Umbilical cord (tissue), 2 donors: ENCODE measurements around the gene SMAD3. TPM values are rescaled to one million over a fixed set of nuclear protein-coding genes. Genes with fewer than 3 reads are reported as not detected.
"Not testable (repeated sequence)": the region's sequence is repeated elsewhere in the genome, so short reads cannot be mapped to it uniquely, and the experiment has no call there.

Source experiments
- DNase-seq: peaks from one replicate; pipeline ENCODE4 v3.0.0-alpha.2; 2015; ENCODE audit warnings: low spot score
- total RNA-seq: library from RNA; depleted of rRNA; stranded (reverse); fragments of >200 nt; gene quantifications from one replicate; pipeline ENCODE4 v1.2.3, GENCODE V29; 2014; ENCODE audit warnings: low replicate concordance; ENCODE audit not compliant: insufficient read depth

SMAD3 gene
- total RNA-seq, 1 donor from 2014 or later, result 11.1 TPM

- DNase-seq, result peak; percentile 78
Measured at GRCh38 chr15:67109141-67110034, 44.0 kb downstream of the SMAD3 start.

GRCh38 chr15:67110361-67110781 is 45.0 kb downstream of the SMAD3 start:
- DNase-seq, result no peak

- DNase-seq, result no peak
Measured at GRCh38 chr15:67110958-67111864, 45.8 kb downstream of the SMAD3 start.

- DNase-seq, result no peak
Measured at GRCh38 chr15:67114046-67114445, 48.6 kb downstream of the SMAD3 start.

- no peak for DNase-seq
Measured at GRCh38 chr15:67114846-67115585, 49.6 kb downstream of the SMAD3 start.

GRCh38 chr15:67115586-67115969 is 50.2 kb downstream of the SMAD3 start:
- no peak for DNase-seq

GRCh38 chr15:67116742-67117141 is 51.3 kb downstream of the SMAD3 start:
- no peak for DNase-seq

- peak; percentile 73 for DNase-seq
Measured at GRCh38 chr15:67117370-67117769, 52.0 kb downstream of the SMAD3 start.

- no peak for DNase-seq
Measured at GRCh38 chr15:67118808-67119207, 53.4 kb downstream of the SMAD3 start.

- DNase-seq, result no peak
Measured at GRCh38 chr15:67119238-67119846, 53.9 kb downstream of the SMAD3 start.

GRCh38 chr15:67120009-67120838 is 54.8 kb downstream of the SMAD3 start:
- DNase-seq, result no peak

- DNase-seq, result peak; percentile 95
Measured at GRCh38 chr15:67120839-67121643, 55.6 kb downstream of the SMAD3 start.

- peak; percentile 87 for DNase-seq
Measured at GRCh38 chr15:67121644-67122605, 56.5 kb downstream of the SMAD3 start.

GRCh38 chr15:67122816-67123215 is 57.4 kb downstream of the SMAD3 start:
- not testable (repeated sequence) for DNase-seq

- not testable (repeated sequence) for DNase-seq
Measured at GRCh38 chr15:67123291-67123690, 57.9 kb downstream of the SMAD3 start.

GRCh38 chr15:67124111-67124510 is 58.7 kb downstream of the SMAD3 start:
- no peak for DNase-seq

- DNase-seq, result no peak
Measured at GRCh38 chr15:67124911-67125588, 59.6 kb downstream of the SMAD3 start.
